Testis (tissue), 2 donors: ENCODE measurements around the gene KCNH4.

Experiments used
- CTCF ChIP-seq, 3 experiments: fragments of 450-650 bp in 2 of 3; fragments of 200-600 bp in 1 of 3; sonication (generic) in 1 of 3; IDR thresholded peaks; one replicate each; pipeline ENCODE4 v1.5.1; 2016 to 2019; ENCODE audit warnings: antibody characterized with exemption in 3 of 3, mild to moderate bottlenecking in 2 of 3, moderate library complexity in 1 of 3
- POLR2A ChIP-seq: fragments of 450-650 bp; IDR thresholded peaks from one replicate; pipeline ENCODE4 v1.6.1; 2017; ENCODE audit warnings: antibody characterized with exemption, mild to moderate bottlenecking, moderate library complexity

GRCh38 chr17:42224651-42225050 is 43.7 kb upstream of the KCNH4 start:
- TF ChIP-seq CTCF (IDR thresholded peaks at IDR 0.05) (no peak), POLR2A (no peak)
